Liver (tissue), 9 donors: Measurements from ENCODE around the gene DTYMK. TPM values are rescaled to one million over a fixed set of nuclear protein-coding genes. Genes with fewer than 3 reads are reported as not detected.
A peak's percentile ranks its signal among the peaks of the same experiment; 100 is the strongest.
"Not testable (repeated sequence)": the region's sequence is repeated elsewhere in the genome, so short reads cannot be mapped to it uniquely, and the experiment has no call there.

Source experiments
- DNase-seq: peaks from one replicate; pipeline ENCODE4 v3.0.0-alpha.2; 2017; ENCODE audit warnings: low spot score
- H3K27ac ChIP-seq, 2 donors: one replicate each; pipeline ENCODE4 v1.7.0; 2013; ENCODE audit warnings: inconsistent platforms in 2 of 2, low read length in 2 of 2, control low read depth in 1 of 2, low read depth in 1 of 2, mild to moderate bottlenecking in 1 of 2
- H3K27me3 ChIP-seq, 4 donors: one replicate each; pipeline versions ENCODE4 v1.6.1 to v1.7.0; 2013; ENCODE audit warnings: low read length in 3 of 4, inconsistent platforms in 1 of 4, mild to moderate bottlenecking in 1 of 4, moderate library complexity in 1 of 4; ENCODE audit not compliant: control insufficient read depth in 4 of 4, insufficient read depth in 4 of 4
- H3K36me3 ChIP-seq, 4 donors: one replicate each; pipeline versions ENCODE4 v1.6.1 to v1.7.0; 2013; ENCODE audit warnings: low read length in 3 of 4, mild to moderate bottlenecking in 3 of 4, low read depth in 1 of 4, moderate library complexity in 1 of 4; ENCODE audit not compliant: control insufficient read depth in 4 of 4, insufficient read depth in 3 of 4
- H3K4me1 ChIP-seq, 4 donors: one replicate each; pipeline versions ENCODE4 v1.6.1 to v1.7.0; 2013; ENCODE audit warnings: low read length in 3 of 4, mild to moderate bottlenecking in 3 of 4, moderate library complexity in 1 of 4; ENCODE audit not compliant: control insufficient read depth in 4 of 4, insufficient read depth in 4 of 4
- H3K4me3 ChIP-seq, 3 donors: one replicate each; pipeline versions ENCODE4 v1.6.1 to v1.7.0; 2013; ENCODE audit warnings: low read length in 3 of 3, control low read depth in 1 of 3, low read depth in 1 of 3, mild to moderate bottlenecking in 1 of 3
- H3K9ac ChIP-seq, 2 donors: one replicate each; pipeline ENCODE4 v1.7.0; 2013; ENCODE audit warnings: low read length in 2 of 2, mild to moderate bottlenecking in 2 of 2, moderate library complexity in 2 of 2, control low read depth in 1 of 2, low read depth in 1 of 2
- H3K9me3 ChIP-seq, 4 donors: one replicate each; pipeline versions ENCODE4 v1.6.1 to v1.7.0; 2013; ENCODE audit warnings: low read length in 3 of 4; ENCODE audit not compliant: control insufficient read depth in 4 of 4
- ATF3 ChIP-seq: IDR thresholded peaks from 2 replicates; pipeline ENCODE4 v1.6.1; 2016; ENCODE audit warnings: antibody characterized with exemption
- CTCF ChIP-seq: fragments of 150-350 bp; IDR thresholded peaks from 2 replicates; pipeline ENCODE4 v1.5.1; 2017; ENCODE audit warnings: improper control_type of control experiment, low read depth, low read length; ENCODE audit not compliant: missing input control
- HNF4A ChIP-seq, 2 donors: conservative IDR thresholded peaks; 2 replicates each; pipeline ENCODE4 v1.6.1; 2016; ENCODE audit warnings: antibody characterized with exemption in 2 of 2, mild to moderate bottlenecking in 2 of 2
- MAX ChIP-seq: IDR thresholded peaks from 2 replicates; pipeline ENCODE4 v1.6.1; 2016; ENCODE audit warnings: antibody characterized with exemption
- NR2F2 ChIP-seq: IDR thresholded peaks from 2 replicates; pipeline ENCODE4 v1.6.1; 2016; ENCODE audit warnings: antibody characterized with exemption
- RAD21 ChIP-seq, 2 donors: IDR thresholded peaks; 2 replicates each; pipeline ENCODE4 v1.6.1; 2016; ENCODE audit warnings: antibody characterized with exemption in 2 of 2, mild to moderate bottlenecking in 2 of 2
- REST ChIP-seq: IDR thresholded peaks from 2 replicates; pipeline ENCODE4 v1.6.1; 2016; ENCODE audit warnings: antibody characterized with exemption, mild to moderate bottlenecking
- TAF1 ChIP-seq: conservative IDR thresholded peaks from 2 replicates; pipeline ENCODE4 v1.6.1; 2016; ENCODE audit warnings: antibody characterized with exemption, mild to moderate bottlenecking
- YY1 ChIP-seq: IDR thresholded peaks from 2 replicates; pipeline ENCODE4 v1.6.1; 2016; ENCODE audit warnings: antibody characterized with exemption, mild to moderate bottlenecking
- WGBS: extraction: QIAGEN DNeasy Blood & Tissue Kit; methylation state at CpG from one replicate; pipeline ENCODE4 v1.1.7; 2013; 5-methylcytosine and 5-hydroxymethylcytosine counted together
- polyA plus RNA-seq, 2 donors: library from polyadenylated mRNA; stranded (reverse) in 1 of 2; unstranded in 1 of 2; fragments of 200-250 nt in 1 of 2; fragments of >200 nt in 1 of 2; fragmentation: Nextera tagmentation in 1 of 2; extraction: Ambion mirVana in 1 of 2; gene quantifications; one replicate each; pipeline versions ENCODE4 v1.2.1 to v1.2.3, GENCODE V29; 2013 to 2015
- total RNA-seq, 2 donors: library from RNA; depleted of rRNA; stranded (reverse); fragments of >200 nt; gene quantifications; one replicate each; pipeline ENCODE4 v1.2.3, GENCODE V29; 2014
- donor health status: healthy.
- donor health status: healthy.
- donor health status: healthy.
- donor health status: healthy.
- donor health status: healthy.

DTYMK gene
- total and polyA plus RNA-seq, 4 donors, result 5.5 to 17.7 (median 14.5) TPM

GRCh38 chr2:241733391-241734207, 47.0 kb upstream of the DTYMK start:
- H3K27me3 ChIP-seq, result no peaks in the 10 kb centered on the region
- peak overlapping the region in 1 of 3 donors; percentile 76 for H3K4me3 ChIP-seq
- H3K36me3 ChIP-seq, result peaks cover 0 to 6% (median 0%) of the 10 kb centered on the region in 4 donors
- no peak for DNase-seq
- H3K9ac ChIP-seq, result no peak overlapping the region
- peaks cover 2 to 22% (median 14%) of the 10 kb centered on the region in 4 donors for H3K4me1 ChIP-seq
- TF ChIP-seq ATF3, result no peak
- TF ChIP-seq MAX, result no peak
- TF ChIP-seq YY1, result no peak
- TF ChIP-seq NR2F2, result no peak
- no peak for TF ChIP-seq HNF4A (conservative IDR thresholded peaks at IDR 0.05)
- no peak for TF ChIP-seq REST
- no peak for TF ChIP-seq TAF1
- WGBS, result 88% methylated on average over 23 of the region's 23 CpGs
- H3K9me3 ChIP-seq, result no peaks in the 10 kb centered on the region
- no peak overlapping the region for H3K27ac ChIP-seq

GRCh38 chr2:241732513-241733186, 46.0 kb upstream of the DTYMK start:
- TF ChIP-seq RAD21 (IDR thresholded peaks at IDR 0.05), result peak; percentile 60 to 66
- TF ChIP-seq CTCF, result peak; percentile 37
- H3K9me3 ChIP-seq, DNase-seq, H3K9ac ChIP-seq, H3K36me3 ChIP-seq, H3K27ac ChIP-seq, H3K4me3 ChIP-seq, H3K27me3 ChIP-seq: not testable (repeated sequence)
- peaks cover 2 to 22% (median 14%) of the 10 kb centered on the region in 4 donors for H3K4me1 ChIP-seq
- WGBS, result 44% methylated on average over 25 of the region's 26 CpGs
